GM21528 (cell line): ENCODE measurements around the gene COL9A1.

Experiments used
- ATAC-seq: cut with Tn5 transposase; IDR thresholded peaks from one replicate; pipeline ENCODE4 v1.9.1; 2021; ENCODE audit warnings: mild to moderate bottlenecking, moderate library complexity; ENCODE audit not compliant: unreplicated experiment, low FRiP score

The COL9A1 gene

GRCh38 chr6:70180183-70180900, 122.5 kb downstream of the COL9A1 start:
- no peak for ATAC-seq

- no peak for ATAC-seq
Measured at GRCh38 chr6:70176842-70177550, 125.9 kb downstream of the COL9A1 start.

- ATAC-seq, result no peak
Measured at GRCh38 chr6:70175770-70176169, 127.1 kb downstream of the COL9A1 start.

- ATAC-seq, result no peak
Measured at GRCh38 chr6:70172252-70172651, 130.6 kb downstream of the COL9A1 start.

GRCh38 chr6:70171236-70171635, 131.6 kb downstream of the COL9A1 start:
- no peak for ATAC-seq

DNA sequence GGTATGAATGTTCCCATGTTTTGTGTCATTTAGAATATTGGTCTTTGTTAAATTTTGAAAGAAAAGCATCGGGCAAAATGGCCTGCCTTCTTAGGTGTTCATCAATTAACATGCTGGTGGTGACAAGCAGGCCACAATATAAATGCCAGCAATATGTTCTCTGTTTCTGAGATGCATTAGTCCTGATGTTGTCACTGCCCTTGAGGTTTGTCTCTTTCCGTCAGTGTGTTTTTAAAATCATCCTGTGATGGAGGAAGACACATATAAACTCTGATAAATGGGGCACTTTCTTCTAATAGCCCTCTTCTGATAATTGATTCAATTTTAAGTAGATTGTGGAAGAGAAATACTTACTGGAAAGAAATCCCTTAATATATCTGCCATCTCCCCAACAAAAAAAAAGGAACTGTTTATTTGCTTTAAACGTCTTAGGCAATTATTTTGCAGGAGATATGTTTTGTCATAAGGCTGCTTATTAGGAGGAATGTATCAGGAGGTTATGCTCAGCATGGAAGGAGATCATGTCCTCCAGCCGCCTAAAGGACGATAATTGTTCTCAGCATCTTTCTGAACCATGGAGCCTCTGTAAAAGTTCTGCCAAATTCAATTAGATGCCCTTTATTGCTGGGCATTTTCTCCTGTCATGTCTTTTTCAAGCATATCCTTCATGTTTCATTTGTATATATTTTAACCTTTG, 134.1 kb downstream of the COL9A1 start:
- no peak for ATAC-seq
